HEK293 (cell line): ENCODE measurements around the gene SKOR1.

Experiments used
- CTCF ChIA-PET: fragments of 350-600 bp; formaldehyde crosslinking; extraction: SDS; loops from one replicate; lab custom pipeline; 2021; ENCODE audit warnings: antibody characterized with exemption; lab: Yijun Ruan, JAX
- POLR2A ChIA-PET: fragments of 300-600 bp; formaldehyde crosslinking; extraction: SDS; loops from one replicate; lab custom pipeline; 2020; ENCODE audit warnings: antibody characterized with exemption, inconsistent platforms; lab: Yijun Ruan, JAX
- H3K27ac ChIP-seq: fragments of 200-500 bp; sonication (Bioruptor generic); 2 replicates; pipeline ENCODE4 v1.5.1; 2014; ENCODE audit warnings: low read depth, low read length, control low read depth, inconsistent platforms; ENCODE audit errors: extremely low read depth
- H3K36me3 ChIP-seq, 2 experiments: fragments of 200-500 bp in 1 of 2; sonication (Bioruptor generic) in 1 of 2; 1 replicate in 1 of 2; 2 replicates in 1 of 2; pipeline ENCODE4 v1.5.1; 2014 to 2017; ENCODE audit warnings: inconsistent platforms in 2 of 2, low read length in 2 of 2; ENCODE audit not compliant: control insufficient read depth in 2 of 2, insufficient read depth in 1 of 2
- H3K4me1 ChIP-seq: fragments of 200-500 bp; sonication (Bioruptor generic); 2 replicates; pipeline ENCODE4 v1.5.1; 2014; ENCODE audit warnings: mild to moderate bottlenecking, low read length, inconsistent platforms; ENCODE audit not compliant: control insufficient read depth, insufficient read depth
- H3K4me3 ChIP-seq: 2 replicates; pipeline ENCODE4 v1.5.1; 2011; ENCODE audit warnings: low read depth, mild to moderate bottlenecking, control low read depth, low read length, moderate library complexity
- H3K9me3 ChIP-seq: fragments of 200-500 bp; sonication (Bioruptor generic); 2 replicates; pipeline ENCODE4 v1.5.1; 2014; ENCODE audit warnings: low read depth, low read length, inconsistent platforms; ENCODE audit not compliant: control insufficient read depth, insufficient read depth
- EGR2 ChIP-seq: fragments of 450-650 bp; formaldehyde crosslinking; IDR thresholded peaks from 2 replicates; pipeline ENCODE4 v1.5.1; 2016; ENCODE audit warnings: low read depth, missing biosample characterization, missing genetic modification characterization
- GLIS2 ChIP-seq: fragments of 450-650 bp; formaldehyde crosslinking; IDR thresholded peaks from 2 replicates; pipeline ENCODE4 v1.5.1; 2016; ENCODE audit warnings: missing biosample characterization, missing genetic modification characterization
- PRDM10 ChIP-seq: fragments of 450-650 bp; formaldehyde crosslinking; IDR thresholded peaks from 2 replicates; pipeline ENCODE4 v1.5.1; 2016; ENCODE audit warnings: missing biosample characterization, missing genetic modification characterization
- SP7 ChIP-seq: fragments of 450-650 bp; formaldehyde crosslinking; IDR thresholded peaks from 2 replicates; pipeline ENCODE4 v1.5.1; 2016; ENCODE audit warnings: missing biosample characterization, missing genetic modification characterization
- TRIM28 ChIP-seq: IDR thresholded peaks from 2 replicates; pipeline ENCODE4 v1.6.1; 2011; ENCODE audit warnings: low read length, control low read depth, borderline replicate concordance
- ZBTB11 ChIP-seq: fragments of 450-650 bp; formaldehyde crosslinking; conservative IDR thresholded peaks from 2 replicates; pipeline ENCODE4 v1.5.1; 2016; ENCODE audit warnings: low read depth, missing biosample characterization, missing genetic modification characterization
- ZBTB6 ChIP-seq: fragments of 450-650 bp; formaldehyde crosslinking; IDR thresholded peaks from 2 replicates; pipeline ENCODE4 v1.5.1; 2017; ENCODE audit warnings: missing biosample characterization, missing genetic modification characterization
- ZEB2 ChIP-seq: fragments of 450-650 bp; formaldehyde crosslinking; IDR thresholded peaks from 2 replicates; pipeline ENCODE4 v1.5.1; 2016; ENCODE audit warnings: missing biosample characterization, missing genetic modification characterization
- ZFHX2 ChIP-seq: fragments of 450-650 bp; formaldehyde crosslinking; conservative IDR thresholded peaks from 2 replicates; pipeline ENCODE4 v1.5.1; 2016; ENCODE audit warnings: missing biosample characterization, missing genetic modification characterization
- ZNF174 ChIP-seq: fragments of 450-650 bp; formaldehyde crosslinking; IDR thresholded peaks from 2 replicates; pipeline ENCODE4 v1.5.0; 2017; ENCODE audit warnings: missing biosample characterization, mild to moderate bottlenecking, missing genetic modification characterization
- ZNF214 ChIP-seq: fragments of 450-650 bp; formaldehyde crosslinking; IDR thresholded peaks from 2 replicates; pipeline ENCODE4 v1.5.1; 2017; ENCODE audit warnings: missing biosample characterization, mild to moderate bottlenecking, missing genetic modification characterization, borderline replicate concordance
- ZNF23 ChIP-seq: fragments of 450-650 bp; formaldehyde crosslinking; IDR thresholded peaks from 2 replicates; pipeline ENCODE4 v1.5.1; 2016; ENCODE audit warnings: missing biosample characterization, missing genetic modification characterization, borderline replicate concordance
- ZNF335 ChIP-seq: fragments of 450-650 bp; formaldehyde crosslinking; conservative IDR thresholded peaks from 2 replicates; pipeline ENCODE4 v1.5.1; 2016; ENCODE audit warnings: missing biosample characterization, missing genetic modification characterization
- ZNF416 ChIP-seq: fragments of 450-650 bp; formaldehyde crosslinking; IDR thresholded peaks from 2 replicates; pipeline ENCODE4 v1.5.1; 2016; ENCODE audit warnings: missing biosample characterization, missing genetic modification characterization
- ZNF530 ChIP-seq: fragments of 450-650 bp; formaldehyde crosslinking; IDR thresholded peaks from 2 replicates; pipeline ENCODE4 v1.5.1; 2016; ENCODE audit warnings: low read depth, missing biosample characterization, missing genetic modification characterization
- ZNF555 ChIP-seq: fragments of 450-650 bp; formaldehyde crosslinking; conservative IDR thresholded peaks from 2 replicates; pipeline ENCODE4 v1.5.1; 2017; ENCODE audit warnings: missing biosample characterization, mild to moderate bottlenecking, missing genetic modification characterization, inconsistent platforms
- ZNF704 ChIP-seq: fragments of 450-650 bp; formaldehyde crosslinking; IDR thresholded peaks from 2 replicates; pipeline ENCODE4 v1.5.1; 2016; ENCODE audit warnings: missing biosample characterization, missing genetic modification characterization
- TF ChIP-seq, protein P1 (sequence below): fragments of 450-650 bp; formaldehyde crosslinking; IDR thresholded peaks from 2 replicates; pipeline ENCODE4 v1.5.1; 2016; ENCODE audit warnings: missing biosample characterization, missing genetic modification characterization
- TF ChIP-seq, protein P2 (sequence below): fragments of 450-650 bp; formaldehyde crosslinking; IDR thresholded peaks from 2 replicates; pipeline ENCODE4 v1.5.1; 2017; ENCODE audit warnings: missing biosample characterization, missing genetic modification characterization
- TF ChIP-seq, protein P3 (sequence below): fragments of 450-650 bp; formaldehyde crosslinking; IDR thresholded peaks from 2 replicates; pipeline ENCODE4 v1.5.1; 2016; ENCODE audit warnings: missing biosample characterization, missing genetic modification characterization

The SKOR1 gene

DNA sequence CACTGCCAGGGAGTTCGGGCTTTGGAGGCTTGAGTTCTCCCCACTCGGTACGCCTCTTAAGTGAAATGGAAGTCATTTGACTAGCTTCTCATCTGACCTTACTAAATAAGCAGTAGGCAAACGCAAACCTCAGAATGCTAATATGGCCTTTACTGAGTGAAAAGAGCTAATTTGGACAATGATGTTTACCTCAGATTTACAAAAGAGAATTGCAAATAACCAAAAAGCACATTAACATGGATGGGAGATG lies 16.1 kb downstream of the SKOR1 start (continued):
- no peak for TF ChIP-seq ZBTB11 (tag by site-specific recombination)
- TF ChIP-seq ZNF530 (tag by site-specific recombination) = no peak
- no peak for TF ChIP-seq ZNF704 (tag by site-specific recombination)

- Histone ChIP-seq H3K9me3 (no peaks in the 10 kb centered on the region), H3K27ac (no peak overlapping the region), H3K4me1 (no peaks in the 10 kb centered on the region), H3K4me3 (no peak overlapping the region), H3K36me3 (no peaks in the 10 kb centered on the region)
- ChIA-PET CTCF (interaction anchor here (0.6 kb wide), 1 partner anchor 541 kb away, joined by 6 read pairs; no protein-coding TSS in a partner anchor), POLR2A (no interaction called here)
- peak; percentile 91 for TF ChIP-seq EGR2 (tag by site-specific recombination)
- TF ChIP-seq, protein P1, sequence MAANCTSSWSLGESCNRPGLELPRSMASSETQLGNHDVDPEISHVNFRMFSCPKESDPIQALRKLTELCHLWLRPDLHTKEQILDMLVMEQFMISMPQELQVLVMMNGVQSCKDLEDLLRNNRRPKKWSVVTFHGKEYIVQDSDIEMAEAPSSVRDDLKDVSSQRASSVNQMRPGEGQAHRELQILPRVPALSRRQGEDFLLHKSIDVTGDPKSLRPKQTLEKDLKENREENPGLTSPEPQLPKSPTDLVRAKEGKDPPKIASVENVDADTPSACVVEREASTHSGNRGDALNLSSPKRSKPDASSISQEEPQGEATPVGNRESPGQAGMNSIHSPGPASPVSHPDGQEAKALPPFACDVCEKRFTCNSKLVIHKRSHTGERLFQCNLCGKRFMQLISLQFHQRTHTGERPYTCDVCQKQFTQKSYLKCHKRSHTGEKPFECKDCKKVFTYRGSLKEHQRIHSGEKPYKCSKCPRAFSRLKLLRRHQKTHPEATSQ = no peak
- TF ChIP-seq ZNF416 = no peak
- TF ChIP-seq PRDM10 (tag by site-specific recombination) = peak; percentile 88
- no peak for TF ChIP-seq ZNF335 (tag by site-specific recombination)
- TF ChIP-seq ZNF23 (tag by site-specific recombination) = no peak
- no peak for TF ChIP-seq TRIM28
- TF ChIP-seq ZFHX2 (tag by site-specific recombination) = peak; percentile 84
- TF ChIP-seq ZBTB6 (tag by site-specific recombination) = no peak
- TF ChIP-seq, protein P2, sequence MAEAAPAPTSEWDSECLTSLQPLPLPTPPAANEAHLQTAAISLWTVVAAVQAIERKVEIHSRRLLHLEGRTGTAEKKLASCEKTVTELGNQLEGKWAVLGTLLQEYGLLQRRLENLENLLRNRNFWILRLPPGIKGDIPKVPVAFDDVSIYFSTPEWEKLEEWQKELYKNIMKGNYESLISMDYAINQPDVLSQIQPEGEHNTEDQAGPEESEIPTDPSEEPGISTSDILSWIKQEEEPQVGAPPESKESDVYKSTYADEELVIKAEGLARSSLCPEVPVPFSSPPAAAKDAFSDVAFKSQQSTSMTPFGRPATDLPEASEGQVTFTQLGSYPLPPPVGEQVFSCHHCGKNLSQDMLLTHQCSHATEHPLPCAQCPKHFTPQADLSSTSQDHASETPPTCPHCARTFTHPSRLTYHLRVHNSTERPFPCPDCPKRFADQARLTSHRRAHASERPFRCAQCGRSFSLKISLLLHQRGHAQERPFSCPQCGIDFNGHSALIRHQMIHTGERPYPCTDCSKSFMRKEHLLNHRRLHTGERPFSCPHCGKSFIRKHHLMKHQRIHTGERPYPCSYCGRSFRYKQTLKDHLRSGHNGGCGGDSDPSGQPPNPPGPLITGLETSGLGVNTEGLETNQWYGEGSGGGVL (tag by site-specific recombination) = peak; percentile 44
- no peak for TF ChIP-seq ZNF555 (tag by site-specific recombination)
- TF ChIP-seq ZNF214 (tag by site-specific recombination) = no peak
- TF ChIP-seq SP7 (tag by site-specific recombination) = no peak
- TF ChIP-seq ZNF174 (tag by site-specific recombination) = no peak
- no peak for TF ChIP-seq ZEB2 (tag by site-specific recombination)
- TF ChIP-seq, protein P3, sequence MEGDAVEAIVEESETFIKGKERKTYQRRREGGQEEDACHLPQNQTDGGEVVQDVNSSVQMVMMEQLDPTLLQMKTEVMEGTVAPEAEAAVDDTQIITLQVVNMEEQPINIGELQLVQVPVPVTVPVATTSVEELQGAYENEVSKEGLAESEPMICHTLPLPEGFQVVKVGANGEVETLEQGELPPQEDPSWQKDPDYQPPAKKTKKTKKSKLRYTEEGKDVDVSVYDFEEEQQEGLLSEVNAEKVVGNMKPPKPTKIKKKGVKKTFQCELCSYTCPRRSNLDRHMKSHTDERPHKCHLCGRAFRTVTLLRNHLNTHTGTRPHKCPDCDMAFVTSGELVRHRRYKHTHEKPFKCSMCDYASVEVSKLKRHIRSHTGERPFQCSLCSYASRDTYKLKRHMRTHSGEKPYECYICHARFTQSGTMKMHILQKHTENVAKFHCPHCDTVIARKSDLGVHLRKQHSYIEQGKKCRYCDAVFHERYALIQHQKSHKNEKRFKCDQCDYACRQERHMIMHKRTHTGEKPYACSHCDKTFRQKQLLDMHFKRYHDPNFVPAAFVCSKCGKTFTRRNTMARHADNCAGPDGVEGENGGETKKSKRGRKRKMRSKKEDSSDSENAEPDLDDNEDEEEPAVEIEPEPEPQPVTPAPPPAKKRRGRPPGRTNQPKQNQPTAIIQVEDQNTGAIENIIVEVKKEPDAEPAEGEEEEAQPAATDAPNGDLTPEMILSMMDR (tag by site-specific recombination) = 0 out of 2 replicates have a peak, but pooled peaks have one; percentile 17
- TF ChIP-seq GLIS2 (tag by site-specific recombination) = no peak
Observed at GRCh38 chr15:67843092-67843501, 17.8 kb downstream of the SKOR1 start.
